Measurements from ENCODE around the gene DUSP18.
"Not testable (repeated sequence)": the region's sequence is repeated elsewhere in the genome, so short reads cannot be mapped to it uniquely, and the experiment has no call there.

DUSP18 gene

GRCh38 chr22:30667494-30668385 is at the start of gene DUSP18:
TSS of gene DUSP18 (minus strand) at chr22:30667875. CDS start at chr22:30664003, 3,872 bp downstream.
- Mint-ChIP-seq H3K4me3 (peak within 1 kb of the TSS; percentile 95), H3K4me1 (ENCODE audit: low read depth) (peaks cover 22% of the 10 kb centered on the region), H3K27me3 (no peaks in the 10 kb centered on the region), H3K9me3 (ENCODE audit: low read depth) (no peaks in the 10 kb centered on the region), H3K27ac (peak within 1 kb of the TSS; percentile 84), H3K36me3 (peaks cover 7% of the 10 kb centered on the region)

- Mint-ChIP-seq H3K4me3 (no peak overlapping the region), H3K4me1 (ENCODE audit: low read depth) (peaks cover 5% of the 10 kb centered on the region), H3K36me3 (peaks cover 2% of the 10 kb centered on the region), H3K27ac (no peak overlapping the region), H3K9me3 (ENCODE audit: low read depth) (no peaks in the 10 kb centered on the region), H3K27me3 (peaks cover 1% of the 10 kb centered on the region)
These were observed 46.4 kb upstream of the DUSP18 start for GRCh38 chr22:30714062-30714461.

- no peaks in the 10 kb centered on the region for H3K9me3 Mint-ChIP-seq (ENCODE audit: low read depth)
- no peak overlapping the region for H3K27ac Mint-ChIP-seq
- peaks cover 2% of the 10 kb centered on the region for H3K36me3 Mint-ChIP-seq
- H3K4me1 Mint-ChIP-seq (ENCODE audit: low read depth) = peaks cover 5% of the 10 kb centered on the region
- no peak overlapping the region for H3K4me3 Mint-ChIP-seq
- H3K27me3 Mint-ChIP-seq = peaks cover 1% of the 10 kb centered on the region
These were observed 44.4 kb upstream of the DUSP18 start for GRCh38 chr22:30712094-30712493.

- not testable (repeated sequence) for H3K36me3 Mint-ChIP-seq; H3K9me3 Mint-ChIP-seq (ENCODE audit: low read depth); H3K27ac Mint-ChIP-seq; H3K27me3 Mint-ChIP-seq; H3K4me3 Mint-ChIP-seq
- peaks cover 13% of the 10 kb centered on the region for H3K4me1 Mint-ChIP-seq (ENCODE audit: low read depth)
These were observed 42.3 kb upstream of the DUSP18 start for GRCh38 chr22:30709980-30710379.

GRCh38 chr22:30705710-30706651 is 38.3 kb upstream of the DUSP18 start:
- no peaks in the 10 kb centered on the region for H3K27me3 Mint-ChIP-seq
- H3K9me3 Mint-ChIP-seq (ENCODE audit: low read depth) = no peaks in the 10 kb centered on the region
- peaks cover 13% of the 10 kb centered on the region for H3K4me1 Mint-ChIP-seq (ENCODE audit: low read depth)
- H3K4me3 Mint-ChIP-seq = no peak overlapping the region
- H3K27ac Mint-ChIP-seq = peak overlapping the region; percentile 47
- H3K36me3 Mint-ChIP-seq = no peaks in the 10 kb centered on the region

GRCh38 chr22:30704978-30705377 is 37.3 kb upstream of the DUSP18 start:
- Mint-ChIP-seq H3K4me1 (ENCODE audit: low read depth) (peaks cover 10% of the 10 kb centered on the region), H3K27ac (no peak overlapping the region), H3K36me3 (no peaks in the 10 kb centered on the region), H3K27me3 (no peaks in the 10 kb centered on the region), H3K9me3 (ENCODE audit: low read depth) (no peaks in the 10 kb centered on the region), H3K4me3 (no peak overlapping the region)

- no peaks in the 10 kb centered on the region for H3K9me3 Mint-ChIP-seq (ENCODE audit: low read depth)
- H3K4me3 Mint-ChIP-seq = no peak overlapping the region
- no peak overlapping the region for H3K27ac Mint-ChIP-seq
- peaks cover 8% of the 10 kb centered on the region for H3K4me1 Mint-ChIP-seq (ENCODE audit: low read depth)
- H3K27me3 Mint-ChIP-seq = no peaks in the 10 kb centered on the region
- no peaks in the 10 kb centered on the region for H3K36me3 Mint-ChIP-seq
These were observed 35.2 kb upstream of the DUSP18 start for GRCh38 chr22:30702856-30703255.

GRCh38 chr22:30701872-30702271 is 34.2 kb upstream of the DUSP18 start:
- H3K4me1 Mint-ChIP-seq (ENCODE audit: low read depth) = peaks cover 8% of the 10 kb centered on the region
- no peaks in the 10 kb centered on the region for H3K9me3 Mint-ChIP-seq (ENCODE audit: low read depth)
- H3K27ac Mint-ChIP-seq = no peak overlapping the region
- H3K27me3 Mint-ChIP-seq = no peaks in the 10 kb centered on the region
- H3K4me3 Mint-ChIP-seq = no peak overlapping the region
- no peaks in the 10 kb centered on the region for H3K36me3 Mint-ChIP-seq

GRCh38 chr22:30697975-30698374 is 30.3 kb upstream of the DUSP18 start:
- H3K27ac Mint-ChIP-seq = no peak overlapping the region
- H3K36me3 Mint-ChIP-seq = no peaks in the 10 kb centered on the region
- peaks cover 13% of the 10 kb centered on the region for H3K4me1 Mint-ChIP-seq (ENCODE audit: low read depth)
- H3K4me3 Mint-ChIP-seq = no peak overlapping the region
- peaks cover 3% of the 10 kb centered on the region for H3K27me3 Mint-ChIP-seq
- H3K9me3 Mint-ChIP-seq (ENCODE audit: low read depth) = no peaks in the 10 kb centered on the region

GRCh38 chr22:30695871-30696655 is 28.4 kb upstream of the DUSP18 start:
- H3K9me3 Mint-ChIP-seq (ENCODE audit: low read depth) = no peaks in the 10 kb centered on the region
- H3K27ac Mint-ChIP-seq = no peak overlapping the region
- no peaks in the 10 kb centered on the region for H3K36me3 Mint-ChIP-seq
- peaks cover 3% of the 10 kb centered on the region for H3K27me3 Mint-ChIP-seq
- H3K4me3 Mint-ChIP-seq = peak overlapping the region; percentile 82
- H3K4me1 Mint-ChIP-seq (ENCODE audit: low read depth) = peaks cover 13% of the 10 kb centered on the region

- Mint-ChIP-seq H3K9me3 (ENCODE audit: low read depth) (no peaks in the 10 kb centered on the region), H3K27me3 (peaks cover 3% of the 10 kb centered on the region), H3K4me3 (peak overlapping the region; percentile 82), H3K4me1 (ENCODE audit: low read depth) (peaks cover 13% of the 10 kb centered on the region), H3K27ac (no peak overlapping the region), H3K36me3 (no peaks in the 10 kb centered on the region)
These were observed 27.7 kb upstream of the DUSP18 start for GRCh38 chr22:30695351-30695851.

- H3K27me3 Mint-ChIP-seq = peaks cover 3% of the 10 kb centered on the region
- peaks cover 13% of the 10 kb centered on the region for H3K4me1 Mint-ChIP-seq (ENCODE audit: low read depth)
- peak within 1 kb of the TSS; percentile 90 for H3K4me3 Mint-ChIP-seq
- no peaks in the 10 kb centered on the region for H3K9me3 Mint-ChIP-seq (ENCODE audit: low read depth)
- H3K27ac Mint-ChIP-seq = peak within 1 kb of the TSS; percentile 84
- H3K36me3 Mint-ChIP-seq = no peaks in the 10 kb centered on the region
These were observed 27.1 kb upstream of the DUSP18 start, which contains the start of gene OSBP2 for GRCh38 chr22:30694640-30695350. TSS of gene OSBP2 (plus strand) at chr22:30694874. CDS start at chr22:30694910, 36 bp downstream.

- Mint-ChIP-seq H3K36me3 (no peaks in the 10 kb centered on the region), H3K4me1 (ENCODE audit: low read depth) (peaks cover 13% of the 10 kb centered on the region), H3K27me3 (peaks cover 3% of the 10 kb centered on the region), H3K4me3 (peak overlapping the region; percentile 90), H3K27ac (peak overlapping the region; percentile 84), H3K9me3 (ENCODE audit: low read depth) (no peaks in the 10 kb centered on the region)
These were observed 26.5 kb upstream of the DUSP18 start for GRCh38 chr22:30694171-30694639.
